CD14-positive monocyte (primary cell): ENCODE data around the gene HNF1B. TPM values are rescaled to one million over a fixed set of nuclear protein-coding genes. Genes with fewer than 3 reads are reported as not detected.

Source experiments
- DNase-seq, 3 donors: peaks; one replicate each; pipeline ENCODE4 v3.0.0-alpha.2; 2011 to 2022
- H2AFZ ChIP-seq: 2 replicates; pipeline ENCODE4 v1.6.0; 2012; ENCODE audit warnings: mild to moderate bottlenecking, low read depth, low read length, inconsistent platforms; ENCODE audit not compliant: insufficient read depth, poor library complexity, severe bottlenecking
- H3K27ac ChIP-seq, 2 donors: 1 replicate in 1 of 2; 2 replicates in 1 of 2; pipeline ENCODE4 v1.5.1; 2012 to 2013; ENCODE audit warnings: low read length in 2 of 2, control low read depth in 1 of 2, inconsistent platforms in 1 of 2, low read depth in 1 of 2, mild to moderate bottlenecking in 1 of 2
- H3K27me3 ChIP-seq, 2 donors: one replicate each; pipeline versions ENCODE4 v1.6.0 to v1.6.1; 2011 to 2013; ENCODE audit warnings: low read length in 2 of 2; ENCODE audit not compliant: control insufficient read depth in 2 of 2, insufficient read depth in 2 of 2
- H3K36me3 ChIP-seq, 2 donors: replicated peaks in 1 of 2; 1 replicate in 1 of 2; 2 replicates in 1 of 2; pipeline versions ENCODE4 v1.5.1 to v1.6.1; 2012 to 2013; ENCODE audit warnings: low read length in 2 of 2, control low read depth in 1 of 2, inconsistent platforms in 1 of 2, mild to moderate bottlenecking in 1 of 2; ENCODE audit not compliant: insufficient read depth in 2 of 2, control insufficient read depth in 1 of 2
- H3K4me1 ChIP-seq, 2 donors: 1 replicate in 1 of 2; 2 replicates in 1 of 2; pipeline versions ENCODE4 v1.5.1 to v1.6.1; 2012 to 2013; ENCODE audit warnings: low read length in 2 of 2, control low read depth in 1 of 2, inconsistent platforms in 1 of 2, mild to moderate bottlenecking in 1 of 2, moderate library complexity in 1 of 2; ENCODE audit not compliant: insufficient read depth in 2 of 2, control insufficient read depth in 1 of 2
- H3K4me2 ChIP-seq: replicated peaks from 2 replicates; pipeline ENCODE3; 2012; ENCODE audit warnings: low read length, moderate library complexity, mild to moderate bottlenecking; ENCODE audit not compliant: poor library complexity, severe bottlenecking; ENCODE audit errors: extremely low read depth
- H3K4me3 ChIP-seq, 3 experiments: fragments of 200-600 bp in 1 of 3; sonication (generic) in 1 of 3; replicated peaks in 1 of 3; 1 replicate in 2 of 3; 2 replicates in 1 of 3; pipeline ENCODE4 v1.5.1; 2011 to 2013; ENCODE audit warnings: low read length in 3 of 3, mild to moderate bottlenecking in 3 of 3, control low read depth in 2 of 3, low read depth in 2 of 3, inconsistent platforms in 1 of 3, moderate library complexity in 1 of 3
- H3K79me2 ChIP-seq: 2 replicates; pipeline ENCODE4 v1.6.0; 2012; ENCODE audit warnings: mild to moderate bottlenecking, control low read depth, inconsistent platforms, low read length, moderate library complexity; ENCODE audit not compliant: insufficient read depth
- H3K9ac ChIP-seq: 2 replicates; pipeline ENCODE4 v1.6.0; 2017; ENCODE audit warnings: low read length, mild to moderate bottlenecking; ENCODE audit not compliant: insufficient read depth, poor library complexity, severe bottlenecking
- H3K9me3 ChIP-seq, 2 donors: replicated peaks in 1 of 2; 1 replicate in 1 of 2; 2 replicates in 1 of 2; pipeline versions ENCODE4 v1.5.1 to v1.6.1; 2012 to 2013; ENCODE audit warnings: low read length in 2 of 2, control low read depth in 1 of 2; ENCODE audit not compliant: control insufficient read depth in 1 of 2, insufficient read depth in 1 of 2
- H4K20me1 ChIP-seq: 2 replicates; pipeline ENCODE4 v1.6.0; 2012; ENCODE audit warnings: mild to moderate bottlenecking, low read length, control low read depth, moderate library complexity; ENCODE audit not compliant: insufficient read depth
- H3K27ac Mint-ChIP-seq, 7 donors: one replicate each; pipeline ENCODE4 v1.8.0; 2020; ENCODE audit warnings: mild to moderate bottlenecking in 7 of 7, mixed read lengths in 7 of 7, moderate library complexity in 6 of 7, inconsistent platforms in 2 of 7
- H3K27me3 Mint-ChIP-seq, 3 donors: one replicate each; pipeline ENCODE4 v1.8.0; 2021 to 2022; ENCODE audit warnings: low read depth in 3 of 3, mild to moderate bottlenecking in 3 of 3, mixed read lengths in 3 of 3, moderate library complexity in 3 of 3, inconsistent platforms in 1 of 3
- H3K36me3 Mint-ChIP-seq, 2 donors: one replicate each; pipeline ENCODE4 v1.8.0; 2020; ENCODE audit warnings: mixed read lengths in 2 of 2, inconsistent platforms in 1 of 2, mild to moderate bottlenecking in 1 of 2
- H3K4me1 Mint-ChIP-seq: one replicate; pipeline ENCODE4 v1.8.0; 2020; ENCODE audit warnings: mild to moderate bottlenecking, mixed read lengths
- H3K4me3 Mint-ChIP-seq, 2 donors: one replicate each; pipeline ENCODE4 v1.8.0; 2020; ENCODE audit warnings: mild to moderate bottlenecking in 2 of 2, mixed read lengths in 2 of 2, moderate library complexity in 1 of 2
- H3K9me3 Mint-ChIP-seq, 7 donors: one replicate each; pipeline ENCODE4 v1.8.0; 2020 to 2022; ENCODE audit warnings: mixed read lengths in 7 of 7, mild to moderate bottlenecking in 6 of 7, moderate library complexity in 6 of 7, inconsistent platforms in 2 of 7
- CTCF ChIP-seq: fragments of 200-600 bp; IDR thresholded peaks from one replicate; pipeline ENCODE4 v1.8.0; 2022; ENCODE audit warnings: antibody characterized with exemption, mild to moderate bottlenecking
- WGBS: methylation state at CpG from one replicate; pipeline ENCODE4 v1.1.5; 2013; ENCODE audit warnings: missing lambda C conversion rate; ENCODE audit not compliant: insufficient coverage; 5-methylcytosine and 5-hydroxymethylcytosine counted together
- intact Hi-C, 2 donors: fragments of 100-400 bp; cut with micrococcal nuclease; formaldehyde crosslinking; loops; one replicate each; pipeline versions ENCODE4 v1.15.0 to v1.15.1; 2023
- polyA plus RNA-seq, 3 donors: library from polyadenylated mRNA; depleted of rRNA in 1 of 3; unstranded in 2 of 3; stranded (reverse) in 1 of 3; fragments of 300-500 nt in 2 of 3; fragments of >200 nt in 1 of 3; fragmentation: Illumina TruSeq in 2 of 3; gene quantifications; 1 replicate in 2 of 3; 2 replicates in 1 of 3; pipeline ENCODE4 v1.2.3, GENCODE V29; 2012 to 2021

Gene HNF1B
- polyA plus RNA-seq, 3 donors: not detected

GRCh38 chr17:37755455-37755854 lies 10.6 kb upstream of the HNF1B start:
- WGBS: 100% methylated on average over 4 of the region's 4 CpGs
- Mint-ChIP-seq H3K9me3 (no peaks in the 10 kb centered on the region), H3K36me3 (no peaks in the 10 kb centered on the region), H3K4me1 (peaks cover 14% of the 10 kb centered on the region), H3K27me3 (peaks cover 24 to 29% (median 24%) of the 10 kb centered on the region in 3 donors), H3K27ac (peak overlapping the region in 1 of 7 donors; percentile 50), H3K4me3 (no peak overlapping the region)
- no peaks in the 10 kb centered on the region for H3K79me2 ChIP-seq
- H3K36me3 ChIP-seq: no peaks in the 10 kb centered on the region
- no peaks in the 10 kb centered on the region for H4K20me1 ChIP-seq
- intact Hi-C loops: no loop called here
- peaks cover 0 to 3% of the 10 kb centered on the region in 2 donors for H3K27me3 ChIP-seq
- H3K9me3 ChIP-seq: no peaks in the 10 kb centered on the region
- H3K9ac ChIP-seq: no peak overlapping the region
- H2AFZ ChIP-seq: no peak overlapping the region
- H3K4me2 ChIP-seq: no peak overlapping the region
- TF ChIP-seq CTCF: no peak
- H3K4me1 ChIP-seq: peaks cover 2 to 14% of the 10 kb centered on the region in 2 donors
- no peak overlapping the region for H3K4me3 ChIP-seq
- H3K27ac ChIP-seq: no peak overlapping the region
- DNase-seq: peak in 1 of 3 donors; percentile 24

- Mint-ChIP-seq H3K4me1 (peaks cover 9% of the 10 kb centered on the region), H3K27me3 (peaks cover 29 to 32% (median 29%) of the 10 kb centered on the region in 3 donors), H3K36me3 (no peaks in the 10 kb centered on the region), H3K4me3 (no peak overlapping the region), H3K9me3 (no peaks in the 10 kb centered on the region), H3K27ac (peak overlapping the region in 1 of 7 donors; percentile 24)
- Histone ChIP-seq H3K36me3 (no peaks in the 10 kb centered on the region), H3K4me3 (no peak overlapping the region), H3K79me2 (no peaks in the 10 kb centered on the region), H3K9ac (no peak overlapping the region), H3K27me3 (peaks cover 0 to 4% of the 10 kb centered on the region in 2 donors), H3K4me2 (no peak overlapping the region), H2AFZ (no peak overlapping the region), H3K9me3 (no peaks in the 10 kb centered on the region), H3K27ac (no peak overlapping the region), H3K4me1 (peaks cover 0 to 7% of the 10 kb centered on the region in 2 donors), H4K20me1 (no peaks in the 10 kb centered on the region)
- 93% methylated on average over 3 of the region's 5 CpGs for WGBS
- DNase-seq: no peak
- intact Hi-C loops: no loop called here
- no peak for TF ChIP-seq CTCF
These were observed 9.5 kb upstream of the HNF1B start for GRCh38 chr17:37754363-37754762.
